Testis (tissue), 3 donors: ENCODE results near the gene DOK1. TPM values are rescaled to one million over a fixed set of nuclear protein-coding genes. Genes with fewer than 3 reads are reported as not detected.

Experiments used
- DNase-seq: peaks from one replicate; pipeline ENCODE4 v3.0.0-alpha.2; 2019
- H3K27ac ChIP-seq, 2 donors: fragments of 200-600 bp; sonication (generic); one replicate each; pipeline ENCODE4 v1.5.1; 2019
- H3K27me3 ChIP-seq: fragments of 200-600 bp; sonication (generic); one replicate; pipeline ENCODE4 v1.5.1; 2019
- H3K36me3 ChIP-seq: fragments of 200-600 bp; sonication (generic); one replicate; pipeline ENCODE4 v1.5.1; 2017; ENCODE audit warnings: low read depth; ENCODE audit errors: missing control alignments
- H3K4me1 ChIP-seq: fragments of 200-600 bp; sonication (generic); one replicate; pipeline ENCODE4 v1.5.1; 2019
- H3K4me3 ChIP-seq, 2 donors: fragments of 200-600 bp; sonication (generic); one replicate each; pipeline ENCODE4 v1.5.1; 2017 to 2019
- H3K9me3 ChIP-seq: fragments of 200-600 bp; sonication (generic); one replicate; pipeline ENCODE4 v1.5.1; 2017
- POLR2A ChIP-seq: fragments of 450-650 bp; IDR thresholded peaks from one replicate; pipeline ENCODE4 v1.6.1; 2017; ENCODE audit warnings: antibody characterized with exemption, mild to moderate bottlenecking, moderate library complexity
- WGBS, 2 donors: methylation state at CpG; one replicate each; pipeline ENCODE4 v1.1.5; 2018; 5-methylcytosine and 5-hydroxymethylcytosine counted together
- intact Hi-C: fragments of 100-400 bp; cut with DNase I; formaldehyde crosslinking; loops from one replicate; pipeline ENCODE4 v1.15.1; 2023; ENCODE audit warnings: low total_unique reads
- polyA plus RNA-seq: library from polyadenylated mRNA; stranded (reverse); fragments of 350-450 nt; fragmentation: Illumina TruSeq; extraction: RNeasy Lipid Tissue Mini Kit (QIAGEN cat#74804); gene quantifications from one replicate; pipeline ENCODE4 v1.2.3, GENCODE V29; 2014; ENCODE audit warnings: low read depth, low replicate concordance; ENCODE audit not compliant: insufficient read depth
- total RNA-seq, 2 donors: library from RNA; depleted of rRNA; stranded (reverse); fragments of >200 nt; gene quantifications; one replicate each; pipeline ENCODE4 v1.2.3, GENCODE V29; 2016
- TF ChIP-seq, protein P1 (sequence below), 3 experiments: fragments of 450-650 bp in 2 of 3; fragments of 200-600 bp in 1 of 3; sonication (generic) in 1 of 3; IDR thresholded peaks; one replicate each; pipeline ENCODE4 v1.5.1; 2016 to 2019; ENCODE audit warnings: antibody characterized with exemption in 3 of 3, mild to moderate bottlenecking in 2 of 3, moderate library complexity in 1 of 3

DOK1 gene
- total and polyA plus RNA-seq, 3 donors from 2014 or later, result 9.3 to 19.3 (median 11.2) TPM

DNA sequence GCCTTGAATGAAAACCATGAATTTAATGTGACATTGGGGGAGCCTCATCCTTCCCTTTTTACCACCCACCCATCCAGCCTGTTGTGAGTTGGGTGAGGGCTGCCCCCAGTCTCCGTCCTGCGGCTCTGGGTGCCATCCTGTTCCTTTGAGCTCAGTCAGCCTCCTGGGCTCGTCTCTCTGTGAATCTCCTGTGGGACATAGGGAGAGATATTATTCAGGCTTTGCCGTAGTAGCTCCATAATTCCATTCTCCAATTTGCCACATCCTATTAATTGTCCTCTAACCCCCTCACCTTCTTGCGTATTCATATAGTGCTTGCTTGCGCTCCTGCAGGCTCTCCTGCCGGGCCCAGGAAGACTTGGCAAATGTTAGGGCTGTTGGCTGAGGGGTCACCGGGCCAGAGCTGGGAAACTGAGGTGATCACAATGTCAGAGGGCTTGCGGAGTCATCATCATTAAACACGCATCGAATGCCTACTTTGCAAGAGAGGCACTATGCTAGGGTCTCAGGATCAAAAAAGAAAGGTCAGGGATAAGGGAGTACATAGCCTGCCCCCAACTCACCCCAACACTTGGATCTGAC, 27.8 kb upstream of the DOK1 start:
- WGBS, 2 donors, result 95 to 99% methylated on average over 11 of the region's 11 CpGs
- Histone ChIP-seq H3K9me3 (no peaks in the 10 kb centered on the region), H3K27me3 (no peaks in the 10 kb centered on the region), H3K36me3 (no peaks in the 10 kb centered on the region), H3K4me1 (peaks cover 16% of the 10 kb centered on the region), H3K27ac (no peak overlapping the region), H3K4me3 (no peak overlapping the region)
- DNase-seq, result no peak
- intact Hi-C loops, result no loop called here
- TF ChIP-seq, protein P1, sequence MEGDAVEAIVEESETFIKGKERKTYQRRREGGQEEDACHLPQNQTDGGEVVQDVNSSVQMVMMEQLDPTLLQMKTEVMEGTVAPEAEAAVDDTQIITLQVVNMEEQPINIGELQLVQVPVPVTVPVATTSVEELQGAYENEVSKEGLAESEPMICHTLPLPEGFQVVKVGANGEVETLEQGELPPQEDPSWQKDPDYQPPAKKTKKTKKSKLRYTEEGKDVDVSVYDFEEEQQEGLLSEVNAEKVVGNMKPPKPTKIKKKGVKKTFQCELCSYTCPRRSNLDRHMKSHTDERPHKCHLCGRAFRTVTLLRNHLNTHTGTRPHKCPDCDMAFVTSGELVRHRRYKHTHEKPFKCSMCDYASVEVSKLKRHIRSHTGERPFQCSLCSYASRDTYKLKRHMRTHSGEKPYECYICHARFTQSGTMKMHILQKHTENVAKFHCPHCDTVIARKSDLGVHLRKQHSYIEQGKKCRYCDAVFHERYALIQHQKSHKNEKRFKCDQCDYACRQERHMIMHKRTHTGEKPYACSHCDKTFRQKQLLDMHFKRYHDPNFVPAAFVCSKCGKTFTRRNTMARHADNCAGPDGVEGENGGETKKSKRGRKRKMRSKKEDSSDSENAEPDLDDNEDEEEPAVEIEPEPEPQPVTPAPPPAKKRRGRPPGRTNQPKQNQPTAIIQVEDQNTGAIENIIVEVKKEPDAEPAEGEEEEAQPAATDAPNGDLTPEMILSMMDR (IDR thresholded peaks at IDR 0.05), result no peak
- TF ChIP-seq POLR2A, result no peak

DNA sequence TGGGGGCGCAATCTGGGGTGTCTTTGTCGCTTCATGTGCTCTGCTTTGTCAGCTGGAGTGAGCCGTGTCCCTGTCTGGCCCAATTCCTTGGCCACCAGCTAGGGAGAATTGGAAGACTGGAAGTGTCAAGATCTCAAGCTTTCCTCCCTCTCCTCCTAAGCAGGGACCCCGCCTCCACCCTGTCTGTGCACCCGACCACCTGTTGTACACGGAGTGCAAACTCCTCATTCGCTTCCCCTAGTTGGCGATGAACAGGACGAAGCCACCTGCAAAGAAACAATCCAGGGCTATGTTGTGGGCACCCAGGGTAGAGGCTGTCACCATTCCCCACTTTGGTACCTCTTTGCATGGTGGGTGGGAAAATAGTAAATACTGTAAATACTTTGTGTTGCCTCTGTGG, 26.8 kb upstream of the DOK1 start:
- 94 to 95% methylated on average over 9 of the region's 9 CpGs for WGBS, 2 donors
- Histone ChIP-seq H3K27ac (no peak overlapping the region), H3K9me3 (no peaks in the 10 kb centered on the region), H3K4me1 (peaks cover 16% of the 10 kb centered on the region), H3K36me3 (no peaks in the 10 kb centered on the region), H3K4me3 (no peak overlapping the region), H3K27me3 (no peaks in the 10 kb centered on the region)
- DNase-seq, result no peak
- intact Hi-C loops, result no loop called here
- TF ChIP-seq, protein P1 (IDR thresholded peaks at IDR 0.05), result no peak
- TF ChIP-seq POLR2A, result no peak

- Histone ChIP-seq H3K27ac (peak overlapping the region; percentile 62 to 82), H3K9me3 (no peaks in the 10 kb centered on the region), H3K27me3 (no peaks in the 10 kb centered on the region), H3K4me3 (peak overlapping the region; percentile 72 to 87), H3K36me3 (no peaks in the 10 kb centered on the region), H3K4me1 (peaks cover 16% of the 10 kb centered on the region)
- intact Hi-C loops, result no loop called here
- WGBS, 2 donors, result 13 to 14% methylated on average over 17 to 28 of the region's 29 CpGs
- no peak for DNase-seq
- TF ChIP-seq, protein P1 (IDR thresholded peaks at IDR 0.05), result no peak
- TF ChIP-seq POLR2A, result no peak
These were observed 25.7 kb upstream of the DOK1 start for GRCh38 chr2:74528600-74529356.

DNA sequence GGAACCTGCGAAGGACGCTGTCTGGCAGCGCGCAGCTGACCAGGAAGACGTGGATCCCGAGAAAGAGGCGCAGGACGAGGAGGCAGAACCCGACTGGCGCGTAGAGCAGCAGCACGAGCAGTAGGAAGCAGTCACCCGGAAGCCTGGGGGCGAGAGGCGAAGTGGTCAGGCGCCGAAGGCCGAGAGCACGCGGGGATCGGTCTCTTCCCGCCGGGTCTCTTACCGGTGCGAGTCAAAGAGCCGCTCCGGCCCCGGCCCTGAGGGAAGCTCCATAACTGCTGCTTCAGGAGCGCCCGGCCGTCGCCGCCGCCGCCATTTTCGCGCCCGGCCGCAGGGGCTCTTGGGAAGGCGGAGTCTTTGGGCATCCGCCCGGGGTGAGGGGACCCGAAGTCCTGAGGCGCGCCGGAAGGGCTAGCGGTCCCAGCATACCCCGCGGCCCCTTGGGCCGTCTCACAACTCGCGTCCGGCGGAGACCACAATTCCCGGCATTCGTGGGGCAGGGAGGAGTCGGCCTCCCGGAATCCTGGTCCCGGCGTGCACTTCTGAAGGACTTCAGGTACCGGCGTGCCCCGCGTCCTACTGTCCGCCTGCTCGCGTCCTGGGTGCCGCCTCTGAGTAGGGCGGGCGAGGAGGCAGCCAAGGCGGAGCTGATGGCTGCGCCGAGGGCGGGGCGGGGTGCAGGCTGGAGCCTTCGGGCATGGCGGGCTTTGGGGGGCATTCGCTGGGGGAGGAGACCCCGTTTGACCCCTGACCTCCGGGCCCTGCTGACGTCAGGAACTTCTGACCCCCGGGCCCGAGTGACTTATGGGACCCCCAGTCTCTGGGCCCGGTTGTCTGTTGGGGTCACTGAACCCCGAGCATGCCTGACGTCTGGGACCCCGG, 24.9 kb upstream of the DOK1 start, which contains the start of the genes AUP1 and HTRA2:
AUP1 (minus strand) TSS at position 350 of the 882 bp plus-strand sequence; CDS start at position 273, 77 bp downstream.
HTRA2 (plus strand) TSS at position 577 of the 882 bp plus-strand sequence; CDS start at position 651, 74 bp downstream.
- Histone ChIP-seq H3K9me3 (no peaks in the 10 kb centered on the region), H3K27ac (peak within 1 kb of the TSS; percentile 62 to 82), H3K27me3 (no peaks in the 10 kb centered on the region), H3K36me3 (no peaks in the 10 kb centered on the region), H3K4me1 (peaks cover 16% of the 10 kb centered on the region), H3K4me3 (peak within 1 kb of the TSS; percentile 72 to 87)
- TF ChIP-seq, protein P1 (IDR thresholded peaks at IDR 0.05), result no peak
- no peak for TF ChIP-seq POLR2A
- WGBS, 2 donors, result 0 to 3% methylated on average over 15 to 56 of the region's 87 CpGs
- intact Hi-C loops, result no loop called here
- DNase-seq, result peak; percentile 99
